Transverse colon (tissue), 4 donors: ENCODE measurements around the gene NAV3. TPM values are rescaled to one million over a fixed set of nuclear protein-coding genes. Genes with fewer than 3 reads are reported as not detected.

Experiments
- DNase-seq: peaks from one replicate; pipeline ENCODE4 v3.0.0-alpha.2; 2019
- H3K27ac ChIP-seq, 4 donors: fragments of 200-600 bp; sonication (generic); 2 replicates each; pipeline ENCODE4 v1.5.1; 2016 to 2018; ENCODE audit warnings: inconsistent platforms in 4 of 4
- H3K27me3 ChIP-seq: fragments of 200-600 bp; sonication (generic); 2 replicates; pipeline ENCODE4 v1.5.1; 2017; ENCODE audit warnings: inconsistent platforms
- H3K36me3 ChIP-seq, 4 donors: fragments of 200-600 bp; sonication (generic); 2 replicates each; pipeline ENCODE4 v1.5.1; 2017 to 2019; ENCODE audit warnings: inconsistent platforms in 4 of 4
- H3K4me1 ChIP-seq, 4 donors: fragments of 200-600 bp; sonication (generic); 2 replicates each; pipeline ENCODE4 v1.5.1; 2017 to 2020; ENCODE audit warnings: inconsistent platforms in 4 of 4
- H3K4me3 ChIP-seq, 4 donors: fragments of 200-600 bp; sonication (generic); 1 replicate in 1 of 4; 2 replicates in 3 of 4; pipeline versions ENCODE4 v1.5.1 to v1.6.1; 2017 to 2019; ENCODE audit warnings: inconsistent platforms in 4 of 4
- H3K9me3 ChIP-seq, 2 donors: fragments of 200-600 bp; sonication (generic); 2 replicates each; pipeline ENCODE4 v1.5.1; 2017 to 2019; ENCODE audit warnings: inconsistent platforms in 2 of 2
- EP300 ChIP-seq: sonication (generic); formaldehyde crosslinking; IDR thresholded peaks from one replicate; pipeline ENCODE4 v1.6.1; 2017; ENCODE audit warnings: antibody characterized with exemption, low read depth
- POLR2A ChIP-seq: fragments of 450-650 bp; IDR thresholded peaks from one replicate; pipeline ENCODE4 v1.6.1; 2016; ENCODE audit warnings: antibody characterized with exemption, mild to moderate bottlenecking, moderate library complexity
- POLR2AphosphoS5 ChIP-seq, 3 donors: sonication (generic); formaldehyde crosslinking; IDR thresholded peaks; one replicate each; pipeline ENCODE4 v1.6.1; 2016; ENCODE audit warnings: antibody characterized with exemption in 3 of 3
- WGBS, 2 donors: methylation state at CpG; one replicate each; pipeline ENCODE4 v1.1.5; 2018; ENCODE audit warnings: low coverage in 1 of 2; 5-methylcytosine and 5-hydroxymethylcytosine counted together
- in situ Hi-C, 4 donors: fragments of 200-750 bp; cut with MboI; loops; one replicate each; pipeline versions ENCODE4 v1.15.0 to v1.15.1; 2017; ENCODE audit warnings: low sequenced_read_pairs in 3 of 4, low pct_ligation_motif_present in 1 of 4, low pct_unique_long_range_greater_than_20kb in 1 of 4
- intact Hi-C: fragments of 100-400 bp; cut with DNase I; formaldehyde crosslinking; loops from one replicate; pipeline ENCODE4 v1.15.1; 2023; ENCODE audit warnings: low total_unique reads
- total RNA-seq, 4 donors: library from RNA; depleted of rRNA; stranded (reverse); fragments of >200 nt; gene quantifications; one replicate each; pipeline ENCODE4 v1.1.0, GENCODE V29; 2016
- TF ChIP-seq, protein P1 (sequence below), 5 experiments: fragments of 200-600 bp in 3 of 5; fragments of 450-650 bp in 2 of 5; sonication (generic) in 3 of 5; IDR thresholded peaks; 1 replicate in 2 of 5; 2 replicates in 3 of 5; pipeline ENCODE4 v1.5.1; 2016 to 2017; ENCODE audit warnings: antibody characterized with exemption in 5 of 5, inconsistent platforms in 3 of 5, mild to moderate bottlenecking in 2 of 5, moderate library complexity in 1 of 5

The NAV3 gene
- total RNA-seq, 4 donors from 2014 or later = 1.1 to 10.6 (median 3.6) TPM

DNA sequence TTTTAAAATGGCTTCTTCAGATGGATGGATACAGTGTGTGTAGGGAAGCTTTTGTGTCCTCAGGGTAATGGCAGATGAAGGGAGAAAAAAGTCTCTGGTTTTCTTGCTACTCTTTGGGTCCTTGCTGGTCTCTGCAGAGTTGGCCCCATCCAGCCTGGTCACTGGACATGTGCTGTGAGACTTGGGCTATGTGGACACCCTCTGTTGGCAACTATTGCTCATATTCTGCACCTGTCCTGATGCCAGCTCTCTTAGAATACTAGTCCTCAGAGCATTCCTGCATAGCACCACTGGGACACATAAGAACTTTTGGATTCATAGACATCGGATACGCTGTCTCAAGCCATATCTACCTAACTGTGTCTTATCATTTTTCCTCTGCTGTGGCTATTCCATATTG lies 20.0 kb downstream of the NAV3 start:
- Histone ChIP-seq H3K4me3 (no peak overlapping the region), H3K27me3 (no peaks in the 10 kb centered on the region), H3K36me3 (no peaks in the 10 kb centered on the region), H3K9me3 (no peaks in the 10 kb centered on the region), H3K4me1 (peaks cover 0 to 15% (median 0%) of the 10 kb centered on the region in 4 donors), H3K27ac (no peak overlapping the region)
- no peak for DNase-seq
- intact Hi-C loops = no loop called here
- in situ Hi-C loops = no loop called here
- 93 to 98% methylated on average over 2 of the region's 2 CpGs for WGBS, 2 donors
- TF ChIP-seq POLR2A = no peak
- no peak for TF ChIP-seq POLR2AphosphoS5 (IDR thresholded peaks at IDR 0.05)
- TF ChIP-seq, protein P1, sequence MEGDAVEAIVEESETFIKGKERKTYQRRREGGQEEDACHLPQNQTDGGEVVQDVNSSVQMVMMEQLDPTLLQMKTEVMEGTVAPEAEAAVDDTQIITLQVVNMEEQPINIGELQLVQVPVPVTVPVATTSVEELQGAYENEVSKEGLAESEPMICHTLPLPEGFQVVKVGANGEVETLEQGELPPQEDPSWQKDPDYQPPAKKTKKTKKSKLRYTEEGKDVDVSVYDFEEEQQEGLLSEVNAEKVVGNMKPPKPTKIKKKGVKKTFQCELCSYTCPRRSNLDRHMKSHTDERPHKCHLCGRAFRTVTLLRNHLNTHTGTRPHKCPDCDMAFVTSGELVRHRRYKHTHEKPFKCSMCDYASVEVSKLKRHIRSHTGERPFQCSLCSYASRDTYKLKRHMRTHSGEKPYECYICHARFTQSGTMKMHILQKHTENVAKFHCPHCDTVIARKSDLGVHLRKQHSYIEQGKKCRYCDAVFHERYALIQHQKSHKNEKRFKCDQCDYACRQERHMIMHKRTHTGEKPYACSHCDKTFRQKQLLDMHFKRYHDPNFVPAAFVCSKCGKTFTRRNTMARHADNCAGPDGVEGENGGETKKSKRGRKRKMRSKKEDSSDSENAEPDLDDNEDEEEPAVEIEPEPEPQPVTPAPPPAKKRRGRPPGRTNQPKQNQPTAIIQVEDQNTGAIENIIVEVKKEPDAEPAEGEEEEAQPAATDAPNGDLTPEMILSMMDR (IDR thresholded peaks at IDR 0.05) = no peak

DNA sequence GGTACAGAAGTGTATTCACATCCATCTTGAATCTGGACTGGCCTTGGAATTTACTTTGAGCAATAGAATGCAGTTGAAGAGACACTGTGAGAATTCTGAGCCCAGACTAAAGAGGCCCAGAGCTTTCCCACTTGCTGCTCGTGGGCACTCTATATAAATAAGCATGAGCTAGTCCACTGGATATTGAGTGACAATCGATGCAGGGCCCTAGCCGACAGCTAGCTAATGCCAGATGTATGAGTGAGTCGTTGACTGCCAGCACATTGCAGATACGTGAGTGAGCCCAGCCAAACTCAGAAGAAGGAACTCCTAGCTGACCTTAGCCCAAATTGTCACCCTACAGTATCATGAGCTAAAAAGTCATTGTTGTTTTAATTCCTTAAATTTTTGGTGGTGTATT lies 24.9 kb downstream of the NAV3 start:
- Histone ChIP-seq H3K27ac (no peak overlapping the region), H3K4me1 (no peaks in the 10 kb centered on the region), H3K27me3 (no peaks in the 10 kb centered on the region), H3K4me3 (no peak overlapping the region), H3K9me3 (no peaks in the 10 kb centered on the region), H3K36me3 (no peaks in the 10 kb centered on the region)
- 84% methylated on average over 5 of the region's 5 CpGs; no CpG with 5 or more reads in 1 of the 2 donors for WGBS, 2 donors
- DNase-seq = no peak
- no peak for TF ChIP-seq POLR2A
- no peak for TF ChIP-seq EP300
- no peak for TF ChIP-seq POLR2AphosphoS5 (IDR thresholded peaks at IDR 0.05)
- TF ChIP-seq, protein P1 (IDR thresholded peaks at IDR 0.05) = no peak
- in situ Hi-C loops (no loop called here), intact Hi-C loops (no loop called here)

DNA sequence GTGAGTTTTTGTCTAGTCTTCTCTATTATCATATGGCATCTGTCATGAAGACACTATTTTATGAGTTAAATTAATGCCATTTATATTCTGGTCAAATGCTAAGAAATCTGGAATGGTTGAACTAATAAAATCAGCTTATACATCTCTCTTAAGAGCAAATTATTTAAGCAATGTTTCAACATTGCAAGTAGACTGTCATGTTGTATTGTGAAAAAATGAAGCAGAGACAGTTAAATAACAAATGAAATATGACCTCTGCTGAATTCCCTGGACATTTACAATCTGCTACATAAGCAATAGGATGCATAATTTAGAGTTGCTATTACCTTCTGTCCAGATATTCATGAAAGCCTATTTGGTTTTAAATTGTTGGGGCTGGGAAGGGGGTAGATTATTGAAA lies 30.6 kb downstream of the NAV3 start:
- Histone ChIP-seq H3K27me3 (no peaks in the 10 kb centered on the region), H3K27ac (no peak overlapping the region), H3K4me3 (no peak overlapping the region), H3K4me1 (no peaks in the 10 kb centered on the region), H3K36me3 (no peaks in the 10 kb centered on the region), H3K9me3 (no peaks in the 10 kb centered on the region)
- in situ Hi-C loops = no loop called here
- no peak for TF ChIP-seq POLR2AphosphoS5 (IDR thresholded peaks at IDR 0.05)
- TF ChIP-seq, protein P1 (IDR thresholded peaks at IDR 0.05) = no peak
- no peak for TF ChIP-seq EP300
- no peak for TF ChIP-seq POLR2A
- intact Hi-C loops = no loop called here
- DNase-seq = no peak

DNA sequence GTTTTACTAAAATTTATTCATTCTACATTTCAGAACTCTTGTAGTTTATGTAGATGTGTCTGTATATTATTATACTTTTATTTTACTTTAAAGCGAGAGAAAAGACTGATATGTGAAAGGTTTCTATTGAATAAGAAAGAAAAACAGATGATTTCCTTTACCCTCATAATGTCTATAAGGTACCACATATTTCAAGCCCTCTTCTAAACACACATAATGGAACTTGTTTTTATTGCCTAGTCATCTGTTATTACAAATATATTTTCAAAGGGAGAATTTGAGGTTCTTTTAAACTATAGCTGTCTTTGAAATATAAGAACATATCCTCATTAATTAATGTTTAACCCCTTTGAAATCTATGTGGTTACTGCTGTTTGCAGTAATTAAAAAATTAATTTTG lies 34.5 kb downstream of the NAV3 start:
- Histone ChIP-seq H3K36me3 (no peaks in the 10 kb centered on the region), H3K27me3 (no peaks in the 10 kb centered on the region), H3K4me1 (no peaks in the 10 kb centered on the region), H3K4me3 (no peak overlapping the region), H3K9me3 (no peaks in the 10 kb centered on the region), H3K27ac (no peak overlapping the region)
- 83 to 86% methylated on average over 1 of the region's 1 CpG for whole genome bisulfite sequencing, 2 donors
- intact Hi-C loops (no loop called here), in situ Hi-C loops (no loop called here)
- TF ChIP-seq POLR2A = no peak
- no peak for TF ChIP-seq EP300
- TF ChIP-seq POLR2AphosphoS5 (IDR thresholded peaks at IDR 0.05) = no peak
- TF ChIP-seq, protein P1 (IDR thresholded peaks at IDR 0.05) = no peak
- no peak for DNase-seq
